H1 (cell line): Measurements from ENCODE around the gene OGFOD3. TPM values are rescaled to one million over a fixed set of nuclear protein-coding genes. Genes with fewer than 3 reads are reported as not detected.

Source experiments
- ASH2L ChIP-seq: fragments of 200-600, 300-600 bp; sonication (generic); IDR thresholded peaks from one replicate; pipeline ENCODE4 v1.7.1; 2017; ENCODE audit warnings: low read length
- CEBPB ChIP-seq: IDR thresholded peaks from 2 replicates; pipeline ENCODE4 v1.6.1; 2012; ENCODE audit warnings: low read depth, low read length
- CHD7 ChIP-seq: fragments of 300-600 bp; sonication (generic); IDR thresholded peaks from 2 replicates; pipeline ENCODE4 v1.7.1; 2012; ENCODE audit warnings: low read length, moderate library complexity, mild to moderate bottlenecking, inconsistent platforms; ENCODE audit not compliant: insufficient replicate concordance
- EGR1 ChIP-seq: IDR thresholded peaks from 2 replicates; pipeline ENCODE4 v1.6.1; 2011; ENCODE audit warnings: low read depth, low read length, borderline replicate concordance
- EP300 ChIP-seq, 2 experiments: IDR thresholded peaks; 1 replicate in 1 of 2; 2 replicates in 1 of 2; pipeline ENCODE4 v1.6.1; 2011 to 2012; ENCODE audit warnings: low read depth in 2 of 2, low read length in 2 of 2, mild to moderate bottlenecking in 2 of 2, borderline replicate concordance in 1 of 2, inconsistent platforms in 1 of 2, moderate library complexity in 1 of 2
- FOSL1 ChIP-seq: IDR thresholded peaks from 2 replicates; pipeline ENCODE4 v1.6.1; 2011; ENCODE audit warnings: mild to moderate bottlenecking, low read depth, low read length, moderate library complexity; ENCODE audit not compliant: insufficient read depth
- GTF2F1 ChIP-seq: IDR thresholded peaks from 2 replicates; pipeline ENCODE4 v1.6.1; 2012; ENCODE audit warnings: low read depth, low read length, improper control_type of control experiment, borderline replicate concordance
- HDAC6 ChIP-seq: IDR thresholded peaks from one replicate; pipeline ENCODE4 v1.7.1; 2012; ENCODE audit warnings: low read depth, mild to moderate bottlenecking, inconsistent platforms, low read length, moderate library complexity
- MAFK ChIP-seq: IDR thresholded peaks from 2 replicates; pipeline ENCODE4 v1.6.1; 2012; ENCODE audit warnings: low read depth, mild to moderate bottlenecking, improper control_type of control experiment, low read length
- NANOG ChIP-seq: IDR thresholded peaks from 2 replicates; pipeline ENCODE4 v1.6.1; 2011; ENCODE audit warnings: low read length, low read depth, mild to moderate bottlenecking, inconsistent platforms; ENCODE audit not compliant: insufficient read depth, poor library complexity, severe bottlenecking
- NRF1 ChIP-seq: IDR thresholded peaks from 2 replicates; pipeline ENCODE4 v1.6.1; 2011; ENCODE audit warnings: mild to moderate bottlenecking, low read depth, low read length, improper control_type of control experiment
- polyA plus RNA-seq, 7 experiments: library from polyadenylated mRNA; depleted of rRNA in 3 of 7; stranded (reverse) in 5 of 7; unstranded in 2 of 7; fragments of >200 nt in 5 of 7; fragments of 200-250 nt in 2 of 7; gene quantifications; 1 replicate in 5 of 7; 2 replicates in 1 of 7; 4 replicates in 1 of 7; pipeline versions ENCODE4 v1.2.1 to v1.2.3, GENCODE V29; 2011 to 2013; ENCODE audit warnings: missing spikeins in 2 of 7, mixed read lengths in 2 of 7
- total RNA-seq: library from RNA; stranded (reverse); fragmentation: NEBNext Ultra II Directional; extraction: Animal tissue kit (Norgen Biotek cat#: 25700); gene quantifications from 2 replicates; pipeline ENCODE4 v1.2.1, GENCODE V29; 2021

The OGFOD3 gene
- total and polyA plus RNA-seq, 2 of the 8 experiments (the other 6 are each of a cell fraction or from before 2014, with no cell fraction given): 21.1 to 21.8 TPM

DNA sequence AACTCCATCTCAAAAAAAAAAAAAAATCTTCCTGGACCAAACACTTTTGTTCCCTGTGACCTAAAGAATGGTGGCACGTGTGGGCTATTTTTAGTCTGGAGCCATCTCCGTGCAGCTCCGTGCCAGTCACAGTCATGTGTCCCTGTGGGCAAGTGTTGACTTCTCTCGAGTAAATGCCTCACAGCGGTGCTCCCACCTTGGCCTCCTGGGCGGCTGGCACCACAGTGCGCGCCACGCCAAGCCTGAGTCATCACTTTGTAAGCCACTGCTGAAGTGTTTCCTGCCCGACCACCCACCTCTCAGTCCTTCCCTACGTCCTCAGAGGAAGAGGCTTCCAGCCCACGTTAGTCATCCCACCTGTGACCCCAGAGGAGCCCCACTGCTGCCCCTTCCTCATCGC is 11.1 kb downstream of the OGFOD3 start (continued):
- TF ChIP-seq CHD7 (no peak), FOSL1 (no peak), NRF1 (no peak), GTF2F1 (no peak), NANOG (no peak), CEBPB (no peak), MAFK (no peak), EGR1 (no peak), HDAC6 (no peak), EP300 (IDR thresholded peaks at IDR 0.05; ENCODE audit: borderline replicate concordance in 1 of 2, low read depth in 2 of 2, low read length in 2 of 2) (no peak), ASH2L (no peak)
- TF ChIP-seq, all 59 proteins: peak for 0
